ENCODE data around the gene DIP2C.
"Not testable (repeated sequence)": the region's sequence is repeated elsewhere in the genome, so short reads cannot be mapped to it uniquely, and the experiment has no call there.

The DIP2C gene

GRCh38 chr10:271722-272121 is 417.7 kb downstream of the DIP2C start:
- no peak for DNase-seq (ENCODE audit: low spot score)

DNA sequence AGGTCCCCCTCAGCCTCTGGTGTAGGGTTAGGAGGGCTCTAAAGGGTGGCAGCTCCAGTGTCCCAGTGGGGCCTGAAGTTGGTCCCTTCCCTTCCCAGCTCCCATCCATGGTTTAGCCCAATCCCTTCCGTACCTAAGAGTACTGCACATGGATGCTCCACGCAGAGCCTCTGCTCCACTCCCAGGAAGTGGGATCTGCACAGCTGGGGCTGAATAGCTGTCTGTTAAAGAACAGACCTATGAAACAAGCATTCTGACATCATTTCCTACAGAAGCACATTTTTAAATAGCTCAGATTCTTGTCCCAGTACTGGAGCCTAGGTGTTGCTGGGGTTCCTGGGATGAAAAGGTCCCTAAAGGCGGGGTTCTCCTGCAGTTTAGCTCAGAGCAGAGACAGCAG is 418.3 kb downstream of the DIP2C start:
- no peak for DNase-seq (ENCODE audit: low spot score)

- no peak for DNase-seq (ENCODE audit: low spot score)
These were observed 419.9 kb downstream of the DIP2C start for GRCh38 chr10:269440-270074.

DNA sequence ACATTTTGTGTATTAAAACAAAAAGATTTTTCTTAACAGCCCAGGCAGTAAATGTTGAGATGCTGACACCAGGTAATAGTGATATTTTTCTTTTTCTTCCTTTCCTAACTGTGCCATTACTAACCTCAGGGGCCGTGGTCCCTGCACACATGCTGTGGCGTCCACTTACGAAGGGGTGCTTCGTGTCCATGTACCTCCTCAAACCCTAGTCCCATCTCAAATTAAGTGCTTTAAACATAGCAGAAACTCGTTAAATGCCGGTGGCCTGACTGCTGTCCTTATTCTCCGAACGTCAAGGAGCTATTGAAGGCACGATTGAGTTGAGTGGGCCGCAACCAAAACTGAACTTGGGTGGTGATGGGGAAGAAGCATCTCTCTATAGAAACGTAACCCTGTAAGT is 421.8 kb downstream of the DIP2C start:
- no peak for DNase-seq (ENCODE audit: low spot score)

- DNase-seq (ENCODE audit: low spot score), result peak; percentile 0
These were observed 422.5 kb downstream of the DIP2C start for GRCh38 chr10:266974-267425.

DNA sequence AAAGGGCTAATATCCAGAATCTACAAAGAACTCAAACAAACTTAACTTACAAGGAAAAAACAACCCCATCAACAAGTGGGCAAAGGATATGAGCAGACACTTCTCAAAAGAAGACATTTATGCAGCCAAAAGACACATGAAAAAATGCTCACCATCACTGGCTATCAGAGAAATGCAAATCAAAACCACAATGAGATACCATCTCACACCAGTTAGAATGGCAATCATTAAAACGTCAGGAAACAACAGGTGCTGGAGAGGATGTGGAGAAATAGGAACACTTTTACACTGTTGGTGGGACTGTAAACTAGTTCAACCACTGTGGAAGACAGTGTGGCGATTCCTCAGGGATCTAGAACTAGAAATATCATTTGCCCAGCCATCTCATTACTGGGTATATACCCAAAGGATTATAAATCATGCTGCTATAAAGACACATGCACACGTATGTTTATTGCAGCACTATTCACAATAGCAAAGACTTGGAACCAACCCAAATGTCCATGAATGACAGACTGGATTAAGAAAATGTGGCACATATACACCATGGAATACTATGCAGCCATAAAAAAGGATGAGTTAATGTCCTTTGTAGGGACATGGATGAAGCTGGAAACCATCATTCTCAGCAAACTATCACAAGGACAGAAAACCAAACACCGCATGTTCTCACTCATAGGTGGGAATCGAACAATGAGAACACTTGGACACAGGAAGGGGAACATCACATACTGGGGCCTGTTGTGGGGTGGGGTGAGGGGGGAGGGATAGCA is 423.5 kb downstream of the DIP2C start:
- DNase-seq (ENCODE audit: low spot score), result not testable (repeated sequence)

- DNase-seq (ENCODE audit: low spot score), result not testable (repeated sequence)
These were observed 424.4 kb downstream of the DIP2C start for GRCh38 chr10:265074-265440.

GRCh38 chr10:264160-265073 is 425.1 kb downstream of the DIP2C start:
- peak; percentile 0 for DNase-seq (ENCODE audit: low spot score)

GRCh38 chr10:260819-261429 is 428.5 kb downstream of the DIP2C start:
- no peak for DNase-seq (ENCODE audit: low spot score)

- no peak for DNase-seq (ENCODE audit: low spot score)
These were observed 437.4 kb downstream of the DIP2C start for GRCh38 chr10:251982-252582.

GRCh38 chr10:248307-248706 is 441.2 kb downstream of the DIP2C start:
- DNase-seq (ENCODE audit: low spot score), result no peak

GRCh38 chr10:247480-247879 is 442.0 kb downstream of the DIP2C start:
- no peak for DNase-seq (ENCODE audit: low spot score)

GRCh38 chr10:246431-246830 is 443.0 kb downstream of the DIP2C start:
- no peak for DNase-seq (ENCODE audit: low spot score)

- no peak for DNase-seq (ENCODE audit: low spot score)
These were observed 445.2 kb downstream of the DIP2C start for GRCh38 chr10:244227-244626.

GRCh38 chr10:241966-242643 is 447.4 kb downstream of the DIP2C start:
- no peak for DNase-seq (ENCODE audit: low spot score)

DNA sequence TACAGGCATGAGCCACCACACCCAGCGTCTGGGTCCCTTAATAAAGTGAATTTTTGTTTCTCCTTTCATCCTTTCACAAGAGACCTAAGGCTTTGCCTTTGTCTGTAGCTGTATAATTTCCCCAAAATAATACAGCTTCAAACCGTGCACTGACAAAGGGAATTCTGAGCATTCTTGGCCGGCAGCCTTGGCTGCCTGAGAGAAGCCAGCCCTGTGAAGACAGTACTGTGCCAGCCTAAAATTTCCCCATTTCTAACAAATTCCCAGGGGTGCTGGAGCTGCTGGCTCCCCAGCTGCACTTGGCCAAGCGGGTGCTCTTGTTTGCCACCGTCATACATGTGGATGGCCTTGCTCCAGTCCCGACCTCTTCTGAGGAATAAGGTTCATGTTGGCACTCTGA is 448.0 kb downstream of the DIP2C start:
- DNase-seq (ENCODE audit: low spot score), result no peak

- no peak for DNase-seq (ENCODE audit: low spot score)
These were observed 450.4 kb downstream of the DIP2C start for GRCh38 chr10:239109-239508.

GRCh38 chr10:235915-236314 is 453.6 kb downstream of the DIP2C start:
- no peak for DNase-seq (ENCODE audit: low spot score)

DNA sequence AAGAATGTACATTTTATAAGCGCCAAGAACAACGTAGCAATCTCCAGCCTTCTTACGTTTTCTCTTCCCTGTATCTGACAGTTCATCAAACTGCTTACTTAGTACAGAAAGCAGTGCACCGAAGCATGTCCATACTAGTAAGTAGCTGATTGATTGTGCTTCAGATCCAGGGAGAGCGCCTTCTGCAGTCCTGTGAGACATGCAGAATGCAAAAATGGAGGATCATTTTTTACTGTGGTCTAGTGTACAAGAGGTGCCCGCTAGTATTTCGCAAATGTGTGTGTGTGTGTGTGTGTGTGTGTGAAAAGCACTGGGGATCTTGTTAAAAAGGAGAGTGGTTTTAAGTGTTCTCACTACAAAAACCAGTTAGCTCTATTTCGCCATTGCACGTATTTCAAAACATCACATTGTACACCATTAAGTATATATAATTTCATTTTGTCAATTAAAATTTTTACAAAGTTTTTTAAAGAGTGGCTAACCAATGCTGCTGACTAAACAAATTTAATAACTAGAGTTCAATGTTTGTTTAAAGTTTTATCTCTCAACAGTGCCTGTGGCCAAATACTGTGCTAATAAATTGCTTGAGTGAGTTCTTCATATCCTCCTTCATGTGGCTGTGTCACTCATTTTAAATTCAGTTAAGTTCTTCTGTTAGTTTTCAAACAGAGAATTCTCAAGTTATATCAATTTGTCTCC is 454.6 kb downstream of the DIP2C start:
- DNase-seq (ENCODE audit: low spot score), result no peak

- DNase-seq (ENCODE audit: low spot score), result no peak
These were observed 456.6 kb downstream of the DIP2C start for GRCh38 chr10:232878-233277.

DNA sequence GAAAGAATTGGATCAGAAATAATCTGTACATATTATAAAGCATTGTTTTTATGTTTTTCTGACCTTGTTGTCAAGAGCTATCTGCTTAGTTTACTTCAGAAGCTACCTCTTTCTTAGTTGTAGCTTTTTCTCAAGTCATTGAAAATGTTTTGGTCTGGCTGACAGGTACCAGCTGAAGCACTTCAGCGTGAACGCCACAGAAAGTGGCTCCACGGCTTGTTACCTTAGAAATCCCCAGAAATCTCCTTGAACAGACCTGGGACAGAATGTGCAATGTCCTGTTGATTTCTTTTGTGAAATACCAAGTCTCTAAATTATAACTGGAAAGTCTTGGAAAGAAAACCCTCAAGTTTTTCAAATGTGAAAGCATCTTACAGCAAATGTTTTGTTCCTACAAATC is 457.4 kb downstream of the DIP2C start:
- DNase-seq (ENCODE audit: low spot score), result no peak

Data from SW480 (cell line).